Urothelium cell line (cell line): Measurements from ENCODE around the gene MXI1.

Source experiments
- DNase-seq: peaks from one replicate; pipeline ENCODE4 v3.0.0; 2011; ENCODE audit warnings: low spot score, mixed read lengths
- FAIRE-seq: peaks from 2 replicates; lab custom pipeline; 2011; peaks lifted over from hg19 to GRCh38; lab: Jason Lieb, UNC

Gene MXI1

GRCh38 chr10:110214371-110214826, 7.0 kb downstream of the MXI1 start:
- DNase-seq = no peak

DNA sequence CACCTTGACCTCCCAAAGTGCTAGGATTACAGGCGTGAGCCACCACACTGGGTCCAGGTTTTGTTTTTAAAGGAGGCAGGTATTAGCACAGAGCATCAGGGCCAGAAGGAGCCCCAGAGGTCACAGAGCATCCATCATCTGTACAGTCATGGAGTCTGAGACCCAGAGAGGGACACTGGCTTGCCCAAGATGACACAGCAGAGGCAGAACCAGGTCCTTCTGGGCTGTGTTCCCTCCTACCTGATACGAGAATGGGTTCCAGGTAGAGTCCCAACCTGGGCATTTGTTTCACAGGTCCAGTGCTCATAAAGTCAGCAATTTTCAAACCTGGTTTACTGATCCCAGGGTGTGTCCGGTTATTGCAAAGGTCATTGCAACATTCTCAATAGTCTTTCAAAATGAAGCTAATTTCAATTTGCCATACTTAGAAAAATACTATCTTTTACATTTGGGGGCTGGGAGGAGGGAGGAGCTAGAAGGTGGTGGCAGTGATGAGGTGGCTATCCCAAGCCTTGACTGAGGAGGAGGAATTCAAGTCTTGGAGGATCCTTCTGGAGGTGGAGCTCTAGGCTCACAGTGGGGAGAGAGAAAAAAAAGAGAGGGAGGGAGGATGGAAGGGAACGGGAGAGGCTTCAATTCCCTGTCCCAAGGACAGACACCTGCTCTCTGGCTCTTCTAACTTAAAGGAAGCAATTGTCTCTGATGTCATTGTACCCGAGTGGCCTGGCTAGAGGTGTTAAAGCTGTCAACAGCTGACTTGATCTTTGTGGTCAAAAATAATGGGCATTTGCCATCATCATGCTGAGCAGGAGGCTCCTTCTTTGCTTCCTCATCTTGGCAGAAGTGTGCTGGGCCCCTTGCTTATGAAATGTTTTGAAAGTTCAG, 8.1 kb downstream of the MXI1 start:
- DNase-seq (no peak), FAIRE-seq (no peak)

More at GRCh38 chr10:110214371-110214826, 7.0 kb downstream of the MXI1 start:
- no peak for FAIRE-seq

DNA sequence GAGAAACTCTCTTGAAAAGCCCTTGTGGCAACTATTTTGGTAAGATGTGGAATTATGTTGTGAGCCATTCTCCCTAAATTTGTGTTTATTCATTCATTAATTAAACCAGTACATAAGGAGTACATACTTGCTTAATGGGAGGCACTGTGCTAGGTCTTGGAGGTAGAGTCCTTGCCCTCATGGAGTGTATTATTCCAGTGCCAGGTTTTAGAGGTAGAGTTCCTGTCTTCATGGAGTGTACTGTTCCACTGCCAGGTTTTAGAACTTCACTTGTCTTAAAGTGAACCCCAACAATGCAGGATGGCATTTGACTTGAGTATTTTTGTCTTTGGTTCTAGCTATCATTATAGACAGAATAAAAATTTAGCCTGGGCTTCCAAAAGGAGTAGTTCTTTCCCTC, 8.8 kb downstream of the MXI1 start:
- no peak for DNase-seq
- no peak for FAIRE-seq

DNA sequence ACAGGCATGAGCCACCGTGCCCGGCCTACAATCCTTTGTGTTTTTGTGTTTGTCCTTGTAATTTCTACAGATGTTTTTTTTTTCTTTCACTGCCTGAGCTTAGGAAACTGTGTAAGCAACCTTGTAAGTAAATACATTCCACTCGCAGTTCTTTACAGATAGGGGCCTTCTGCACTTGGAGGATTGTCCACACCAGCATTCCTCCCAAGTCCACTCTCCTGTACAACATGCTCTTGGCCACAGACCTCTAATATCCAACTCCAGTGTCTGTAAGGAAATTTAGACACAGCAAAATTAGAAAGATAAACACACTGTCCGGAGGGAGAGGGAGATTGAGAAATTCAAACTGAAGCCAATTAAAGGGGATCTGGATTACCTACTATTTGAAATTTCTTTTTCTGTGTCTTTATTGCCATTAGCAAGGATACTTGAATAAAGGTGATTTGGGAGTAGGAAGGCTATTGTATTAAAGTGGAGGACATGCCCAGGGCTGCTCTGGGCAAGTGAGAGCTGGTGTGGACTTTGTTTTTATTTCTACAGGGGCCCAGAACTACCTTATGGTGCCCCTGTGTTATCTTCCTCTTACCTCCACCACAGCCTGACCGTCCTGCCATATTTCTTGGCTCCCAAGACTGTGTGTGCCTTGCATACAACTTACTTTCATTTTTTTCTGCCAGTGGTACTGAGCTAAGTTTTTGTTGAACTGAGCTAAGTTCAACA, 9.7 kb downstream of the MXI1 start:
- no peak for FAIRE-seq

DNA sequence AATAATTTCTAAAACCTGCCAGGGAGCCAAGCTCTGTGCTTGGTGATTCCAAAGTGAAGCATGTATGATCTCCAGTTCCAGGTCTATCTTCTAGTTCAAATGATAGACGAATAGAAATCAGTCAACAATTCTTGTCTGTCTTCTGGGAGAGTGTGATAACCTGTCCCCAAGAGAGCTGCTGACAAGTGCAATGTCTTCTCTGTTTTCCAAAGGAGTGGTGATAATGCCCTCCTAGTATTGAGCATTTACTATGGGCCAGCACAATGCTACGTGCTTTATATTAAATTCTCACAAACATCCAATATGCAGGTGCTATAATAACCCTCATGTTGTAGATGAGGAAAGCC, 10.2 kb downstream of the MXI1 start:
- DNase-seq (no peak), FAIRE-seq (no peak)

More for the DNA sequence above, 9.7 kb downstream of the MXI1 start:
- no peak for DNase-seq

GRCh38 chr10:110218632-110219031, 11.2 kb downstream of the MXI1 start:
- FAIRE-seq (no peak), DNase-seq (no peak)

GRCh38 chr10:110219884-110220283, 12.5 kb downstream of the MXI1 start:
- no peak for FAIRE-seq
- no peak for DNase-seq

- DNase-seq (no peak), FAIRE-seq (no peak)
Measured at GRCh38 chr10:110220398-110220797, 13.0 kb downstream of the MXI1 start.

DNA sequence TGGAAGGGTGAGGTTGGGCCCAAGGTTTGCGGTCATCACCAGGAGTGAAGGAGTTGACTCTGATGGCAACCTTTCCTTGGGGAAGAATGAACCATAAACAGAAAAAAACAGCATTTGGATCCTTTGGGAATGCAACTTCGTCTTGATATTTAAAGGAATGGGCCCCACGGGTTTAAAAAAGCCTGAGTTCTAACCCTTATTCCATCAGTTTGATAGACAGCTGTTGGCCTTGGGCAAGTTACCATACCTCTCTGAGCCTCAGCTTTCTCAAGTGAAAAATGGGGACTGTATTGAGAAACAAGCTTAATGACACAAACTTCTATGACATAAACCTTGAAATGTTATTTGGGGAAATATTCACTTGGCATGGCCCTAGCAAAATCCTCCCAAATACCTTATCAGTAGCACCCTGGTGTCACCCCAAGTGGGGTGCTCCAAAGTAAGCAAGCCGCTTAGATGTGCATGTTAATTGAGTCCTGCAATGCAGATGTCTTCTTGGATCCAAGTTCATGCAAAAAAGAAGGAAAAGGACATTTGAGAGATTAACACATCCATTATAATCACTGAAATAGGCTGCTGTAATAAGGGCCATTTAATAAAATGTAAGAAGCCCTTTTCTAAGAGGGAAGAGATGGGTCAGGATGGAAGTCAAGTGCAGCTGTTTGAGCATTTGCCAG, 13.8 kb downstream of the MXI1 start:
- no peak for DNase-seq
- no peak for FAIRE-seq

GRCh38 chr10:110221721-110222261, 14.4 kb downstream of the MXI1 start:
- FAIRE-seq = peak; percentile 58

GRCh38 chr10:110222641-110223297, 15.4 kb downstream of the MXI1 start:
- FAIRE-seq (no peak), DNase-seq (no peak)

More at GRCh38 chr10:110221721-110222261, 14.4 kb downstream of the MXI1 start:
- peak; percentile 87 for DNase-seq

DNA sequence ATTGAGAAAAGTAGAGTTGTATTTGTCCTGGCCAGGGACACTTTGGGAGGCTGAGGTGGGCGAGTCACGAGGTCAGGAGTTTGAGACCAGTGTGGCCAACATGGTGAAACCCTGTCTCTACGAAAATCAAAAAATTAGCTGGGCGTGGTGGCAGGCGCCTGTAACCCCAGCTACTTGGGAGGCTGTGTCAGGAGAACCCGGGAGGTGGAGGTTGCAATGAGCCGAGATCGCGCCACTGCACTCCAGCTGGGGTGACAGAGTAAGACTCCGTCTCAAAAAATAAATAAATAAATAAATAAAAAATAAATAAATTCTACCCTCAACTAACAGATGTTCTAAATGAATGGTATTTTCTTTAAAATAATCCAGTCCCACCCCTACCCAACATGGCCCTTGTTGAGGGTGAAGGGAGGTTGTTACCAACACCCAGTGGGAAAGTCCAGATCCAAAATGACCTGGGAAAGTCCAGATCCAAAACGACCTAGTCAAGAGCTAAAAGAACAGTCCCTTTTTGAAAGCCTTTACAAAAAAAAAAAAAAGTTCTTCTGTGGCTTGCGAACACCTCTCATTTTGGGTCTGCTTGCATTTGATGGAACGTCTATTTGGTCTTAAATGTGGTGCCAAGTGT, 16.0 kb downstream of the MXI1 start:
- FAIRE-seq (no peak), DNase-seq (no peak)

- FAIRE-seq = no peak
- DNase-seq = no peak
Measured at GRCh38 chr10:110224992-110225391, 17.6 kb downstream of the MXI1 start.

DNA sequence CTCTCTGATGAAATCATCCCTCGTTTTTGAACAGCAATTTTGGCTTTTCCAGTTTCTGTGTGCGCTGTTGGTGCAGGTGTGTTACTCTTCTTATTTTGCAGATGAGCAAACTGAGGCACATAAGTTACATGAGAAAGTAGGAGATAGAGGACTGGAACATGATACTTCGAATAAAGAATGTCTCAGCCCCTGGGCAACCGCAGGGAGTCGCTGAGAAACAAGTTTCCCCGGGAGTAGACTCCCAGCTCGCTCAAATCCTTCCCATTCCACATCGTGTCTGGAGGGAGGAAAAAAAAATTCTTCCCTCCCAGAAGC, 18.0 kb downstream of the MXI1 start:
- no peak for FAIRE-seq

GRCh38 chr10:110225756-110226542, 18.5 kb downstream of the MXI1 start:
- DNase-seq = peak; percentile 91
- no peak for FAIRE-seq

More for the DNA sequence above, 18.0 kb downstream of the MXI1 start:
- no peak for DNase-seq

DNA sequence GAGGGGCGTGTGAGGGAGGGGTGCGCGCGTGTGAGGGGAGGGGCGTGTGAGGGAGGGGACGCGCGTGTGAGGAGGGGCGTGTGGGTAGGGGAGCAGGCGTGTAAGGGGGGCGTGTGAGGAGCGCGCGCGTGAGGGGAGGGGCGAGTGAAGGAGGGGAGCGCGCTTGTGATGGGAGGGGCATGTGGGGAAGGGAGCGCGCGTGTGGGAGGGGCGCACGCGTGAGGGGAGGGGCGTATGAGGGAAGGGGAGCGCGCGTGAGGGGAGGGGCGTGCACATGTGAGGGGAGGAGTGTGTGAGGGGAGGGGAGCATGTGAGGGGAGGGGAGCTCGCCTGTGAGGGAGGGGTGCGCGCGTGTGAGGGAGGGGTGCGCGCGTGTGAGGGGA, 19.1 kb downstream of the MXI1 start:
- DNase-seq (peak; percentile 89), FAIRE-seq (no peak)

GRCh38 chr10:110226926-110227641, 19.7 kb downstream of the MXI1 start:
- peak; percentile 99 for FAIRE-seq
- DNase-seq = peak; percentile 52

DNA sequence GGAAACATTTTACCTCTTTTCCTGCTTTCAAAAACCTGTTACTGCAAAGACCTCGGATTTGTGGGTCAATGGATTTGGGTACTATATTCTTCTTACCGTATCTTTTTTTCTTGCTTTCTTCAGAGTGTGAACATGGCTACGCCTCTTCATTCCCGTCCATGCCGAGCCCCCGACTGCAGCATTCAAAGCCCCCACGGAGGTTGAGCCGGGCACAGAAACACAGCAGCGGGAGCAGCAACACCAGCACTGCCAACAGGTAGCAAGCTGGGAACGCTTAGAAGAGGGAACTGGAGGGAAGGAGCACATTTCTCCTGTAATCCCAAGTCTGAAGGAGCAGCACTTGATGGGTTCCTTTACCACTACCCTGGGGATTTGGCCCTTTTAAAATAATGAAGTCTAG, 20.7 kb downstream of the MXI1 start:
- no peak for DNase-seq
- no peak for FAIRE-seq

- FAIRE-seq (no peak), DNase-seq (no peak)
Measured at GRCh38 chr10:110229155-110229554, 21.8 kb downstream of the MXI1 start.
